SHP77 (cell line): Measurements from ENCODE around the gene TBC1D22A.

Experiments used
- DNase-seq, 2 experiments: peaks; one replicate each; lab custom pipeline; 2025; lab: John Stamatoyannopoulos, UW

Gene TBC1D22A

GRCh38 chr22:47143249-47143938 lies 380.9 kb downstream of the TBC1D22A start:
- DNase-seq = no peak

- DNase-seq = no peak
Measured at GRCh38 chr22:47144076-47144765, 381.8 kb downstream of the TBC1D22A start.

- DNase-seq = no peak
Measured at GRCh38 chr22:47144791-47145425, 382.5 kb downstream of the TBC1D22A start.

GRCh38 chr22:47145883-47146282 lies 383.4 kb downstream of the TBC1D22A start:
- no peak for DNase-seq

GRCh38 chr22:47146391-47146790 lies 383.9 kb downstream of the TBC1D22A start:
- no peak for DNase-seq

- DNase-seq = no peak
Measured at GRCh38 chr22:47146941-47147340, 384.5 kb downstream of the TBC1D22A start.

GRCh38 chr22:47147572-47147971 lies 385.1 kb downstream of the TBC1D22A start:
- no peak for DNase-seq

- DNase-seq = no peak
Measured at GRCh38 chr22:47148510-47148909, 386.1 kb downstream of the TBC1D22A start.

GRCh38 chr22:47148956-47149728 lies 386.7 kb downstream of the TBC1D22A start:
- no peak for DNase-seq

GRCh38 chr22:47149976-47150375 lies 387.5 kb downstream of the TBC1D22A start:
- no peak for DNase-seq

GRCh38 chr22:47150426-47150825 lies 388.0 kb downstream of the TBC1D22A start:
- no peak for DNase-seq

GRCh38 chr22:47151064-47151463 lies 388.6 kb downstream of the TBC1D22A start:
- DNase-seq = no peak

GRCh38 chr22:47151490-47151889 lies 389.0 kb downstream of the TBC1D22A start:
- no peak for DNase-seq

- DNase-seq = no peak
Measured at GRCh38 chr22:47152236-47152635, 389.8 kb downstream of the TBC1D22A start.

- DNase-seq = no peak
Measured at GRCh38 chr22:47152938-47153337, 390.5 kb downstream of the TBC1D22A start.

- DNase-seq = no peak
Measured at GRCh38 chr22:47153854-47154525, 391.5 kb downstream of the TBC1D22A start.

- no peak for DNase-seq
Measured at GRCh38 chr22:47154621-47155081, 392.2 kb downstream of the TBC1D22A start.

GRCh38 chr22:47155131-47155885 lies 392.9 kb downstream of the TBC1D22A start:
- DNase-seq = no peak

- DNase-seq = no peak
Measured at GRCh38 chr22:47155912-47156311, 393.5 kb downstream of the TBC1D22A start.

- DNase-seq = no peak
Measured at GRCh38 chr22:47156352-47157092, 394.1 kb downstream of the TBC1D22A start.
